GM18868 (cell line): ENCODE results near the gene NINJ2.

ENCODE experiments used
- ATAC-seq: cut with Tn5 transposase; IDR thresholded peaks from one replicate; pipeline ENCODE4 v1.9.1; 2021; ENCODE audit warnings: mild to moderate bottlenecking, moderate library complexity; ENCODE audit not compliant: unreplicated experiment

The NINJ2 gene

GRCh38 chr12:571795-572531, 91.3 kb downstream of the NINJ2 start:
- no peak for ATAC-seq

- no peak for ATAC-seq
These were observed 92.1 kb downstream of the NINJ2 start for GRCh38 chr12:570921-571794.

GRCh38 chr12:570435-570920, 92.8 kb downstream of the NINJ2 start:
- ATAC-seq: no peak

- peak; percentile 51 for ATAC-seq
These were observed 93.3 kb downstream of the NINJ2 start for GRCh38 chr12:569803-570434.

GRCh38 chr12:569091-569676, 94.1 kb downstream of the NINJ2 start:
- no peak for ATAC-seq

GRCh38 chr12:568486-568885, 94.8 kb downstream of the NINJ2 start:
- ATAC-seq: no peak

GRCh38 chr12:565589-566105, 97.6 kb downstream of the NINJ2 start:
- ATAC-seq: no peak

- no peak for ATAC-seq
These were observed 98.1 kb downstream of the NINJ2 start for GRCh38 chr12:565161-565560.

GRCh38 chr12:563787-564298, 99.4 kb downstream of the NINJ2 start:
- ATAC-seq: no peak

GRCh38 chr12:563250-563781, 99.9 kb downstream of the NINJ2 start:
- no peak for ATAC-seq

- ATAC-seq: no peak
These were observed 100.6 kb downstream of the NINJ2 start for GRCh38 chr12:562634-563033.

- no peak for ATAC-seq
These were observed 101.2 kb downstream of the NINJ2 start for GRCh38 chr12:561908-562593.

- ATAC-seq: no peak
These were observed 101.9 kb downstream of the NINJ2 start for GRCh38 chr12:561391-561705.

- ATAC-seq: no peak
These were observed 102.4 kb downstream of the NINJ2 start for GRCh38 chr12:560691-561390.

- ATAC-seq: no peak
These were observed 103.3 kb downstream of the NINJ2 start for GRCh38 chr12:559906-560455.

- no peak for ATAC-seq
These were observed 103.9 kb downstream of the NINJ2 start for GRCh38 chr12:559208-559905.

GRCh38 chr12:558580-558979, 104.7 kb downstream of the NINJ2 start:
- ATAC-seq: no peak

GRCh38 chr12:556498-556897, 106.7 kb downstream of the NINJ2 start:
- ATAC-seq: no peak

- ATAC-seq: no peak
These were observed 109.3 kb downstream of the NINJ2 start for GRCh38 chr12:554001-554285.
